GF-D8 (cell line): ENCODE measurements around the gene ADGRL3.

ENCODE experiments used
- DNase-seq: peaks from one replicate; lab custom pipeline; 2025; lab: John Stamatoyannopoulos, UW

Gene ADGRL3

DNA sequence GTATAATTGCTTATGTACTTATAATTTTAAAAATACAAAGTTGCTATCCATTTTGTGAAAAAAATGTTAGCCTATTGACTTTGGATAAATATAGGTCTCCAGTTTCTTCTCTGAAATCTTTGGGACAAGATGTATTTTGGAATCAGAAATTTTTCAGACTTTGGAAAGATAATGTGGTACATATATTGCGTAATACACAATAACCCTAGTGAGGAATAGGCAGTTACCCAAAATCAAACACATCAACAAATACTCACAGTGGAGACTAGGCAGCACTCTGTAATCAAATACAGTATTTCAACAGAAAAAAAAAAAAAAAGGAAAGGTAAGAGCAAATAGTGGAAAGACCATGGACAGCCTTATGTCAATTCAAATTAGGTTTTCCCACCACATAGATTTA, 796.8 kb downstream of the ADGRL3 start:
- DNase-seq: no peak

DNA sequence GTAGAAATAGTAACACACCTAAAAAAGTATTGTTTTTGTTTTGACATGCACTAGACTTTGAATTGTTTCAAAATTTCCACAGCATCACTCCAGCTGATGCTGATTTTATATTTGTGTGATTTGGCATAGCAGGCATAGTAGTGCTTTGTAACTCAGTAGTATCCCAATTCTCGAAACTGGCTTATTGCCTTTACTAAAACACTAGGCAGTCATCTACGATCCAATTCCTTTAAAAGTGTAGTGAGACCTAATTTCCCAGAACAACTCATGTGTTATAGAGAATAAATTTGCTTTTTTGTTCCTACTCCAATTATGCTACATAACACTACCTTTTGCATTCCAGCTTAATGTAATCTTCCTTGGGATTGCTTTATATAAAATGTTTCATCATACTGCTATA, 797.7 kb downstream of the ADGRL3 start:
- DNase-seq: no peak

DNA sequence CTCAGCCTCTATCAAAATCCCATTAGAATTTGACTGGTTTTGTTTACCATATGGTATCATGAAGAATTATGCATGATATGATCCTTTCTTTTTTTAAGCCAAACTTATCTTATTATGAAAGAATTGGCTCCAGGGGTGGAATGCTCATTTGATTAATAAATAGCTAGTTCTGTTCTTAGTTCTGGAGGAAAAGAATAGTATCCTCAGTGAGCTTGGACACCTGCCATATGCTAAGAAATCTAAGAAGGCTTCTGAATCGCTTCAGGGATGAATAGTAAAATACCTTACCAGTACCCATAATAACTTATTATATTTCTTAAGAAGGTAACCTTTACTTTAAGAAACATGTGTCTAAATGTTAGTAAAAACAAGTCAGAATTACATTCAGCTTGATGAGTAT, 803.6 kb downstream of the ADGRL3 start:
- DNase-seq: no peak

DNA sequence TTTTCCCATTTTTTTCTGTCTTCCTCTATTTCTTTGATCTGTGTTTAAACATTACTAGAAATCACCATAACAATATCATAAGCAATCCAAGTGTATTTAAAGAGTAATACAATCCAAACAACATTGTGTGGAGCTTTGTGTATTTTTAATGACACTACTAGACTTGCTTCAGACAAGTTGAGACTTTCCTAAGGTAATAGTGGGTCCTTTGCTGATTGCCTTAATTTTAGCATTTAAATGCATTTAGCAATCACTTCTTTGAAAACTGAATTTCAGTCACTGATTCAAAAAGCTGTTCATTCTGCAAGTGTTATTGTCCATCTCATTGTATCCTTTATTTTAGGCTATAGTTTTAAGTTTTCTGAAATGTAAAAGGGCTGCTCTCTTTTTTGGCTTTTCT, 804.8 kb downstream of the ADGRL3 start:
- no peak for DNase-seq

DNA sequence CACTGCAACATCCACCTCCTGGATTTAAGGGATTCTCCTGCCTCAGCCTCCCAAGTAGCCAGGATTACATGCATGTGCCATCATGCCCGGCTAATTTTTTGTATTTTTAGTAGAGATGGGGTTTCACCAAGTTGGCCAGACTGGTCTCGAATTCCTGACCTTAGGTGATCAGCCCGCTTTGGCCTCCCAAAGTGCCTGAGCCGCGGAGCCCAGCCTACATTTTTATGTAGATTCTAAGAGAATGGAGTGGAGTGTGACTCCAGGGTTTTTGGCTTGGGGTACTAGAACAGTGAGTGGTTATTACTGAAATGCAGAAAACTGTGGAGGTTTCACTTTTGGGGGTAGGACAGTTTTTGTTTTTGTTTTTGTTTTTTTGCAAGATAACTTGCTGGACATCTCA, 806.0 kb downstream of the ADGRL3 start:
- DNase-seq: no peak

DNA sequence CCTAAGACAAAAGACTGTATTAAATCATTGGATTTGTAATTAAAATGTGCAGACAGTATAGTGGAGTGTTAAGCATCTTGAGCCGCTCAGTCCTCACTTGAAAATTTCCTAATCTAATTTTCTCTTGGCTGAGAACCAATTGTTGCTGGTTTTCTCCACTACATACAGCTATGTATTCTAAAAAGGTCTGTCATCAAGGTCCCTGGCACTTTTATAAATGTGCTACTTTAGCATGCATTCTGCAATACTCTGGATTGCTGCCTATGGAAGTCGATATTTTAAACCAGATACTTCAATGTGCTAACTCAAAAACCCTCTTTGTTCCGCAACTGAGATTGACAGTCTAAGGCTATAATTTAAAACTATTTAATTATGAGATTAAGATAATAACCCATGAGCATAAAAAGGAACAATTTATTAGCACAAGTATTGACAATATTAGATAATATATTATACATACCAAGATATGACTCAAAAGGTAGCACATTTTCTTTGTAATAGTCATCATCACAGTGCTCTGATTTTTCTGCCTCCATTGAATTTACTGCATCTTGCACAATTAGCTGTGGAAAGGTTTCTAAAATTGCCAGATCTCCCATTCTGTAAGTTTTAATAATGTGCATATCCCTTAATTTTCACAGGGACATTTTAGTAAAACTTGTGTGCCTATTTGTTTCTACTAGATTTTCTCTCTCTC, 815.1 kb downstream of the ADGRL3 start:
- no peak for DNase-seq

DNA sequence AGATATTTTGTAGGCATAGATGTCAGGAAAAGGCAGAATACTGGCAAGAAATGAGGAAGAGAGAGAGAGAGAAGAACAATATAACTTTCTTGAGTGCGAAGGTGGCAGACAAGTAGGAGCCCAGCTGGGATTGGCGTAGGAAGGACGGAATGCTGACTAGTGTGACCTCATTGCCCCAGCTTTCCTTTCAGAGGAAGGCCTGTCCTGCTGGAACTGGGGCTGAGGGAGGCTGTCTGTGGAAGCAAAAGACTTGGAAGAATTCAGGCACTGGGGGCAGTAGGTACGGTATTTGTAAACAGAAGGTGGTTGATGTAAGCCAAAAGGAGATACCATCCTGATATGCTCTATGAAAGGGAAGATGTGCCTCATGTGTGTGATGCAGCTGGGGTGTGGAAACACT, 818.4 kb downstream of the ADGRL3 start:
- no peak for DNase-seq

DNA sequence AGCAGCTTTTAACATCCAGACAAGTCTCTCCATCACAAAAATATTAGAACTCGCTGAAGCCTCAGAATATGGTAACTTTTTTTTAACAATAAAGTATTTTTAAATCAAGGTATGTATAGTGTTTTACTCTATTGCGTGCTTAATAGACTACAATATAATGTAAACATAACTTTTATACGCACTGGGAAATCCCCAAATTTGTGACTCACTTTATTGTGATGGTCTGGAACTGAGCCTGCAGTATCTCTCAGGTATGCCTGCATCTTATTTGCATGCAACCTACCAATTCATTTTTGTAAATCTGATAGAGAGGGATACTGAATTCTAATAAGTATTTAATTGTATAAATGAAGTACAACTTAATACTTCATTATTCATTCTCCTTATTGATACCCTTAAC, 823.5 kb downstream of the ADGRL3 start:
- no peak for DNase-seq

DNA sequence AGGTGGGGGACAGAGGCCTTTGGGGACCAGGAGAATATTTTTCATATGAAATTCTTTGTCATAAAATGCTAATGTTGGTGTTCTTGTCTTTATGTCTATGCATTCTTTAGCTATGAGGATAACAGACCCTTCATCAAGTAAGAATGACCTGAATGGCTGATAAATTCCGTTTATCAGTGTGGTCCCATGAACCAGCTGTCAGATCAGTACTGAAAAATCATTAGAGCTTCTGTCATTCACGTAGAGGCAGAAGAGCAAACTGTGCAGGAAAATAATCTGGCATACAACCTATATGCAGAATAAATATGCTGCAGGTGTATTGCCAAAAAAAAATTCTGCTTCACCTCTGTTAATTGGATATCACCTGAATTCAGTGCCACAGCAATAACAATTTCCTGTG, 828.6 kb downstream of the ADGRL3 start:
- DNase-seq: no peak

DNA sequence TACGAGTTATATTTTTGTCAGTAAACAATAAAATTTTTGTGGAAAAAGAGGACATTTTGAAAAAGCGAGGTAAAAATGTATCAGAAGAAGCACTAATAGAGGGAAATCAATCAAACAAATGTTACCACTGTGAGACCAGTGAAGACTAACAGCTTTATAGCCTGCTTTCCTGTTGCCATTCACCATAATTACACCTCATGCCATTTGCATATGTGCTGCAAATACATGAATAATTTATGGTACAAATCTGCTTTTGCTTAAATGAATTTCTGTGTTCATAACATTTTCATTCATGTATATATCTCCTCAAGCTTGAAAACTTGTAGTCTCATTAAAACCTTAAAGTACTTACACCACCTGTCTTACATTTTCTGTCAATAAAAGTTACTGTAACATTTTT, 830.8 kb downstream of the ADGRL3 start:
- no peak for DNase-seq

DNA sequence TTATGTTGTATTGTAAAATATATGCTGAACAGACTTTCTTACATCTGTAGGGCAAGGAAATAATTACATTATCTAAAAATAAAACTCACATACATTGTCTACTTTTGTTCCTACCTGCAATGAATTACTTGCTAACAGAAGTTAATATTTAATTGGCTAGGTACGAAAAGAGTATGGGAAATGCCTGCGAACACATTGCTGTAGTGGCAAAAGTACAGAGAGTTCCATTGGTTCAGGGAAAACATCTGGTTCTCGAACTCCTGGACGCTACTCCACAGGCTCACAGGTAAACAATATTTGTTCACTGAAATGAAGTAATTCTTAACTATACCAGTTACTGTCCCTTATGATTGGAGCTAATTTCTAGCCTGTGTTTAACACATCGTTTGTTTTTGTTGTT, 837.4 kb downstream of the ADGRL3 start:
- DNase-seq: no peak

DNA sequence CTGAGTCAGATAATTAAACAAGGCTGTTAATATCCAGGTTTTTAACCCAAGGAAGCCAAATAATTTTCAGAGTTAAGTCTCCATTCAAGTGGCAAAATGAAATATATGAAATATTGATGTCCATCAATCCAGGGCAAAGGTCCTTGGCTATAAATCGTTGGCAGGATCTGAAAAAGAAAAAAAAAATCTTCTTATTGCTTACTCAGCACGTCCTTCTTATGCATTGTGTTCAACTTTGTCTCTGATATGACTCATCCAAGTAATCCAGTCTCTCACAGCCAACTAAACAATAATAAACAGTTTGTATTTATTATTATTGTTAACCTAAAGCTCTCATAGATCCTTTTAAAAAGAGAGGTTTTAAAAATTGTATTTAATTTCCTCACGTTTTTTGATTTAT, 851.2 kb downstream of the ADGRL3 start:
- DNase-seq: no peak

DNA sequence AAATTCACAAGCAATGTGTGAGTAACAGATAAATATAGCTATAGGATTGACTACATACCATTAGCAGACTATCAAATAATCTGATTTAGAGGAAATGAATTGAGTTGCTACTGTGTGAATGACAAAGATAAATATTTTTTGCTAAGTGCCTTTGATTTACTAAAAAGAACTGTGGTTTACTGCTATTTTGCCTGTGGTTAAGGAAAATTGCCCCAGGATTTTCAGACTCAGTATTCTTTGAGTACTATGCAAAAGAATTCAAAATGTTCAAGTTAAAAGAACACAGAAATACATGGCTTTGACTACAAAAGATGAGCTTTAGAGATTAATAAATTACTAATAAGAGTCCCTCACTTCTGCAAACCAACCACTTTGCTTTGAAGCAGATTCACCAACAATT, 853.8 kb downstream of the ADGRL3 start:
- no peak for DNase-seq

DNA sequence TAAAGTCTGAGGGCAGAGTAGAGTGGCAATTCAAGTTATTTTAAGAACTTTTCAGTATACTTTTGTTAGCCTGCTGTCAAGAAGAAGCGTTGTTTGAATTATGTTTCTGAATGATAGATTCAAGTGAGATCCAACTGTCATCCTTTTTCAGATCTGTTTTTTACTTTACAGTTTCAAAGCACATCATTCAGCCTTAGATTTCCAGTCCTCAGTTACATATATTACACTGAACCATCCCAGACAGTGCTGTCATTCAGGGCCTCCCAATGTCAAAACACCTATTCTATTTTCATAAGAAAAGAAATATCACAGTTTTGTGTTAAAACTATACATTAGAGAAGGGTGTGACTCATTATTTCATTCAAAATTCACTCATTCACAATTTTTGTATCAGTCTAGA, 856.9 kb downstream of the ADGRL3 start:
- DNase-seq: no peak

DNA sequence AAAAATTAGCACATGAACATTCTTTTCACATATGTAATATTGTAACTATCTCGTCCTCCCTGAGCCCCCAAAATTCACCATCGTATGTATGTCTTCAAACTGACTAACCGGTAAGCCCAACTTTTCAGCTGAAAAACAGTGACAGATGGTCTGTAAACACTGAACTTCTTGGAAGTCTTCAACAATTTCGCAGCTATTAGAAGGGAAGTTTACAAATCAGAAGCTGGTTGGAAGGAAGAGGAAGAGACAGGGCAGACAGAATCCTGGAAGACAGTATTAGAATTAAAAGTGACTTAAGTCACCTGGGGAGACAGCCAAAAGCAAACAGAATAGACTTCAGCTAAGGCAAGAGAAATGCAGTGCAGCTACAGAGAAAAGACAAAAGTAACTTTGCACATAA, 858.4 kb downstream of the ADGRL3 start:
- DNase-seq: no peak

DNA sequence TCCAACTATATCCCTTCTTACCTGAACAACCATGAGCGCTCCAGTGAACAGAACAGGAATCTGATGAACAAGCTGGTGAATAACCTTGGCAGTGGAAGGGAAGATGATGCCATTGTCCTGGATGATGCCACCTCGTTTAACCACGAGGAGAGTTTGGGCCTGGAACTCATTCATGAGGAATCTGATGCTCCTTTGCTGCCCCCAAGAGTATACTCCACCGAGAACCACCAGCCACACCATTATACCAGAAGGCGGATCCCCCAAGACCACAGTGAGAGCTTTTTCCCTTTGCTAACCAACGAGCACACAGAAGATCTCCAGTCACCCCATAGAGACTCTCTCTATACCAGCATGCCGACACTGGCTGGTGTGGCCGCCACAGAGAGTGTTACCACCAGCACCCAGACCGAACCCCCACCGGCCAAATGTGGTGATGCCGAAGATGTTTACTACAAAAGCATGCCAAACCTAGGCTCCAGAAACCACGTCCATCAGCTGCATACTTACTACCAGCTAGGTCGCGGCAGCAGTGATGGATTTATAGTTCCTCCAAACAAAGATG, 870.2 kb downstream of the ADGRL3 start:
- no peak for DNase-seq

DNA sequence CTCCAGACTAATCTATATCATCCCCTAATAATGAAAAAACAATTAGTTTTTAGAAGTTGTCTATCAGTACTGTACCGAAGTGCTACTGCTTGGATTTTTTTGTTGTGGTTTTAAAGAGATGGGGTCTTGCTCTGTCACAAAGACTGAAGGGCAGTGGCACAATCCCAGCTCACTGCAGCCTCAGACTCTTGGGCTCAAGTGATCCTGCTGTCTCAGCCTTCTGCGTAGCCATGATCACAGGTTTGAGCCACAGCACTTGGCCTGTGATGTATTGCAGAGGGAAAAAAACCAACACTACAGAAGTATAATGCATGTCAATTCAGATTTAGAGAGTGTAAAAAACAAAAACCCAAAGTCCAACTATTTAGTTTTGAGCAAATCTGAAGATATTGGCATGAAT, 875.0 kb downstream of the ADGRL3 start:
- no peak for DNase-seq

DNA sequence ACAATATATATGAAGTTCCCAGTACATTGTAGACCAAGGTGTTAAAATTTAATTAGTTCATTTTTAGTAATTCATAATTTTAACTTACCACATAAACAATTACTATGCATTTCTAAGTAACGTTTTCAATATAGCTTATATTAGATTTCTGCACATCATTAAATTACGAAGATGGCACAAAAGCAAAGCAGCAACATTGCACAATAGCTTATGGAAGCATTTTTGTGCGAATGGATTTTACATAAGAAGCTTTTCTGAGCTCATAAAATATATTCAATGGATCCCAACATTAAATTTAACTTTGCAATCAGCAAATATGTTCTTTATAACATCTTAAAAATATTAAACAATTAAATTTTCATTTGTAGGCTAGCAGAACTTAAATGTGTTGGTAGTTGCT, 875.4 kb downstream of the ADGRL3 start:
- DNase-seq: no peak

DNA sequence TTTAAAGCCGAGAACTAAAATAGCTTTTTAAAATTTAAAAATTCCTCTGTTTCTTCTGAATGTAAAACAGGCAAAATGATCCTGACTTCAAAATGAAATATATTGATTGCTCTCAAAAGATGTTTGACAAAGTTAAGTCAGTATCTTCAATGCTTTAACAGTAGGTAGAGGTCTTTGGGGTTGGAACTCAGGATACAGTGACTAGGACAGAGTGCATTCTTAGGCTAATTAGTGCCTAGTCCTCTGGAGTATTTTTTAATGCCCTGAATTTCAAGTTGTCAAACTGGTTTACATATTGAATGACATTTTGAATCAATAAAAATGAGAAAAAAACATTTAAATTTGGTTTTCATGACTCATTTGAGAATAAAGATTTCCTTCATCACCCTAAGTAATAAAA, 877.3 kb downstream of the ADGRL3 start:
- DNase-seq: no peak

DNA sequence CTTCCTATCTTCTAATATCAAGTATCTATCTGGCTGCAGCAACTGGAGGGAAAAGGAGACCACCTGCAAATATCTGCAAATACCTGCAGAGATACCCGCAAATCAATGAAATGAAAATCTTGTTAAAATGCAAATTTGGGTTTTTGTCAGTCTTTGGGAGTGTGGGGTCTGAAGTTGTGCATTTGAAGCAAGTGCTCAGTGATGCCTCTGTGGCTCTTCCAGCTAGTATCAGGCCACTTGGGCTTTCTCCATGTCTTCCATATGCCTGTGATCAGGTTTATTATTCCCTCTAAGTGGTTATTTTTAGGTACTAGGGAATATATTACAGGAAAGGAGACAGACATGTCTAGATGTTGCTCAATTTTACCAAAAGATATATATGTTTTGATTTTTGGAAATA, 880.3 kb downstream of the ADGRL3 start:
- DNase-seq: no peak

DNA sequence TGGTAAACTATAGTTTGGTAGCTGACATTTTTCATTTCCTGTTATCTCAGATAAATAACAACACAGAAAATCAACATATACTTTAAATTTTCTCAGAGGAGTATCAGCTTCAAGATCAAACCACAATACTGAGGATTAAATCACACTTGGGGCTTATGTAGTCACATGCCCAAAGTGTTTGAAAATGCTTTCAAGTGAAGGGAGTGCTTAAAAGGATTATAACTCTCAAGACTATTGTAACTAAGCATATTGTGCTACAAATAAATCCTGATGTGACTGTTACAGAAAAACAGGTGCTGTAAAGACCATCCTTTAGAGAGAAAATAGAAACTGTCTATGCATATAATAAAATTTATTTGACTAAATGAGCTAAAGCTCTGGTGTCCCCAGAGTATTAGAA, 887.6 kb downstream of the ADGRL3 start:
- DNase-seq: no peak

DNA sequence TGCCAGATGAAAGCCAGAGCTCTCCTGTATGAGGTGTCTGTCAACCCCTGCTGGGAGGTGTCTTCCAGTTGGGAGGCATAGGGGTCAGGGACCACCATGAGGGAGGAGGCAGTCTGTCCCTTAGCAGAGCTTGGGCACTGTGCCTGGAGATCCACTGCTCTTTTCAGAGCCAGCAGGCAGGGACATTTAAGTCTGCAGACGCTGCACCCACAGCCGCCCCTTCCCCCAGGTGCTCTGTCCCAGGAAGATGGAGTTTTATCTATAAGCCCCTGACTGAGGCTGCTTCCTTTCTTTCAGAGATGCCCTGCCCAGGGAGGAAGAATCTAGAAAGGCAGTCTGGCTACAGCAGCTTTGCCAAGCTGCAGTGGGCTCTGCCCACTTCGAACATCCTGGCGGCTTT, 893.6 kb downstream of the ADGRL3 start:
- DNase-seq: no peak

DNA sequence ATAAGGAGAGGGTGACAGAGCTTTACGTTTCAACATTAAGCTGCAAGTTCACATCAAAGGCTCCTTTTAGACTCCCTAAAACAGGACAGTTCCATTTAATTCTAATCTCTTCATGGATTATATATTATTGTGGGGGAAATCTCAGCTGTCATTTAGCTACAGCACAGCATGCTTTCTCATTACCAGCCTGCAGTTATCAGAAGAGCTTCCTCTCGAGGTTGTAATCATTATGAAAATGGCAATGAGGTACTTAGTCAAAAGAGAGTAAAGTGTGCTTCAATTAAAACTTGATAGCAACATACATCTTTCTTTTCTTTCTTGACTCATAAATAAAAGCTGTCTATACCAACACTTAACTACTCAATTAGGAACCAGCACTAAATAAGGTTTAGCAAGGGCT, 896.8 kb downstream of the ADGRL3 start:
- no peak for DNase-seq

DNA sequence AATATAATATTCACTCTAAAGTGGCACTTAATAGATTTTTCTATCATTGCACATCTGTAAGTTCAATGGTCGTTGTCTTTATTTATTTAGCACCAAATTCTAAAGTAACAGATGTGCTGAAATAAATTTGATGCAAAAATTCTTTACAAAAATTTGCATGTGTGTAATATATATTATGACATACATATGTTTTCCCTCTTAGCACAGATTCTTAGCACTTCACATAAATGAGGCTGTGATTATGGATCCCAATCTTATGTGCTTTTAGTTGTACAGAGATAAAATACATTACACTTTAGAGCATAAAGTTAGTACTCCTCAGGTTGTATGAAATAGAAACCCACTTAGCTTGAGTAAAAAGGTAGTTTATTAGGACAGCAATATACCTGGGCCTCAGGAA, 915.1 kb downstream of the ADGRL3 start:
- DNase-seq: no peak
